ENCODE results near the gene STAG1.

The STAG1 gene

DNA sequence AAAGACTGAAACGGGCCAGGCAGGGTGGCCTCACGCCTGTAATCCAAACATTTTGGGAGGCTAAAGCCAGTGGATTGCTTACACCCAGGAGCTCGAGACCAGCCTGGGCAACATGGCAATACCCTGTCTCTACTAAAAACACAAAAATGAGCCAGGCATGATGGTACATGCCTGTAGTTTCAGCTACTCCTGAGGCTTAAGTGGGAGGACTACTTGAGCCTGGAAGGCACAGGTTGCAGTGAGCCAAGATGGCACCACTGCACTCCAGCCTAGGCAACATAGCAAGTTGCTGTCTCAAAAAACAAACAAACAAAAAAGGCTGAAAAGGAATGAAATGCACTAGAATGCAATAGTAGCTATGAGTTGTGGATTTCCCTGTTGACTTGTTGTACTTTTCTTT, 94.7 kb downstream of the STAG1 start:
- Histone ChIP-seq H3K27me3 (ENCODE audit: insufficient read depth, poor library complexity, severe bottlenecking) (no peaks in the 10 kb centered on the region), H3K27ac (replicated peaks) (no peak overlapping the region), H3K4me3 (replicated peaks; ENCODE audit: insufficient read depth, low read length) (no peak overlapping the region)
- TF ChIP-seq, protein P1, sequence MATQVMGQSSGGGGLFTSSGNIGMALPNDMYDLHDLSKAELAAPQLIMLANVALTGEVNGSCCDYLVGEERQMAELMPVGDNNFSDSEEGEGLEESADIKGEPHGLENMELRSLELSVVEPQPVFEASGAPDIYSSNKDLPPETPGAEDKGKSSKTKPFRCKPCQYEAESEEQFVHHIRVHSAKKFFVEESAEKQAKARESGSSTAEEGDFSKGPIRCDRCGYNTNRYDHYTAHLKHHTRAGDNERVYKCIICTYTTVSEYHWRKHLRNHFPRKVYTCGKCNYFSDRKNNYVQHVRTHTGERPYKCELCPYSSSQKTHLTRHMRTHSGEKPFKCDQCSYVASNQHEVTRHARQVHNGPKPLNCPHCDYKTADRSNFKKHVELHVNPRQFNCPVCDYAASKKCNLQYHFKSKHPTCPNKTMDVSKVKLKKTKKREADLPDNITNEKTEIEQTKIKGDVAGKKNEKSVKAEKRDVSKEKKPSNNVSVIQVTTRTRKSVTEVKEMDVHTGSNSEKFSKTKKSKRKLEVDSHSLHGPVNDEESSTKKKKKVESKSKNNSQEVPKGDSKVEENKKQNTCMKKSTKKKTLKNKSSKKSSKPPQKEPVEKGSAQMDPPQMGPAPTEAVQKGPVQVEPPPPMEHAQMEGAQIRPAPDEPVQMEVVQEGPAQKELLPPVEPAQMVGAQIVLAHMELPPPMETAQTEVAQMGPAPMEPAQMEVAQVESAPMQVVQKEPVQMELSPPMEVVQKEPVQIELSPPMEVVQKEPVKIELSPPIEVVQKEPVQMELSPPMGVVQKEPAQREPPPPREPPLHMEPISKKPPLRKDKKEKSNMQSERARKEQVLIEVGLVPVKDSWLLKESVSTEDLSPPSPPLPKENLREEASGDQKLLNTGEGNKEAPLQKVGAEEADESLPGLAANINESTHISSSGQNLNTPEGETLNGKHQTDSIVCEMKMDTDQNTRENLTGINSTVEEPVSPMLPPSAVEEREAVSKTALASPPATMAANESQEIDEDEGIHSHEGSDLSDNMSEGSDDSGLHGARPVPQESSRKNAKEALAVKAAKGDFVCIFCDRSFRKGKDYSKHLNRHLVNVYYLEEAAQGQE (IDR thresholded peaks at IDR 0.05; ENCODE audit: insufficient replicate concordance, low read depth) = no peak
- no peak for TF ChIP-seq GABPA (IDR thresholded peaks at IDR 0.05; ENCODE audit: low read depth)
- TF ChIP-seq, protein P2, sequence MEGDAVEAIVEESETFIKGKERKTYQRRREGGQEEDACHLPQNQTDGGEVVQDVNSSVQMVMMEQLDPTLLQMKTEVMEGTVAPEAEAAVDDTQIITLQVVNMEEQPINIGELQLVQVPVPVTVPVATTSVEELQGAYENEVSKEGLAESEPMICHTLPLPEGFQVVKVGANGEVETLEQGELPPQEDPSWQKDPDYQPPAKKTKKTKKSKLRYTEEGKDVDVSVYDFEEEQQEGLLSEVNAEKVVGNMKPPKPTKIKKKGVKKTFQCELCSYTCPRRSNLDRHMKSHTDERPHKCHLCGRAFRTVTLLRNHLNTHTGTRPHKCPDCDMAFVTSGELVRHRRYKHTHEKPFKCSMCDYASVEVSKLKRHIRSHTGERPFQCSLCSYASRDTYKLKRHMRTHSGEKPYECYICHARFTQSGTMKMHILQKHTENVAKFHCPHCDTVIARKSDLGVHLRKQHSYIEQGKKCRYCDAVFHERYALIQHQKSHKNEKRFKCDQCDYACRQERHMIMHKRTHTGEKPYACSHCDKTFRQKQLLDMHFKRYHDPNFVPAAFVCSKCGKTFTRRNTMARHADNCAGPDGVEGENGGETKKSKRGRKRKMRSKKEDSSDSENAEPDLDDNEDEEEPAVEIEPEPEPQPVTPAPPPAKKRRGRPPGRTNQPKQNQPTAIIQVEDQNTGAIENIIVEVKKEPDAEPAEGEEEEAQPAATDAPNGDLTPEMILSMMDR (IDR thresholded peaks at IDR 0.05; ENCODE audit: insufficient read depth, low read length) = no peak
- TF ChIP-seq POLR2AphosphoS5 (IDR thresholded peaks at IDR 0.05; ENCODE audit: low read depth) = no peak
- no peak for TF ChIP-seq SPI1 (IDR thresholded peaks at IDR 0.05; ENCODE audit: borderline replicate concordance, low read depth)
- DNase-seq (ENCODE audit: low read depth in 1 of 2, low spot score in 1 of 2) = no peak

DNA sequence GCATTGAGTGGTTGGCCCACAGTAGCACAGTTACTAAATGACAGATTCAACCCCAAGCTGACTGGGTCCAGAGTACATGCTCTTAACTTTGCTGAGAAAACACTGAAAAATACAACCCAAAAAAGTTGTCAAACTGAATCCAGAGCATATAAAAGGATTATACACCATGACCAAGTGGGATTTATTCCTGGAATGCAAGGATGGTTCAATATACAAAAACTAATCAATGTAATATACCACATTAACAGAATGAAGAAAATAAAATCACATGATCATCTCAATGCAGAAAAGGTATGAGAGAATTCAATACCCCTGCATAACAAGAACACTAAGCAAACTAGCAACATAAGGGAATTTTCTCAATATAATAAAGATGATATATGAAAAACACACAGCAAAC, 98.5 kb downstream of the STAG1 start:
- no peaks in the 10 kb centered on the region for H3K27me3 ChIP-seq (ENCODE audit: insufficient read depth, poor library complexity, severe bottlenecking)
- H3K27ac ChIP-seq (replicated peaks) = no peak overlapping the region
- TF ChIP-seq SPI1 (IDR thresholded peaks at IDR 0.05; ENCODE audit: borderline replicate concordance, low read depth) (no peak), POLR2AphosphoS5 (IDR thresholded peaks at IDR 0.05; ENCODE audit: low read depth) (no peak), GABPA (IDR thresholded peaks at IDR 0.05; ENCODE audit: low read depth) (no peak)
- TF ChIP-seq, protein P2 (IDR thresholded peaks at IDR 0.05; ENCODE audit: insufficient read depth, low read length) = no peak
- TF ChIP-seq, protein P1 (IDR thresholded peaks at IDR 0.05; ENCODE audit: insufficient replicate concordance, low read depth) = no peak
- no peak for DNase-seq (ENCODE audit: low read depth in 1 of 2, low spot score in 1 of 2)
- H3K4me3 ChIP-seq (replicated peaks; ENCODE audit: insufficient read depth, low read length) = no peak overlapping the region

DNA sequence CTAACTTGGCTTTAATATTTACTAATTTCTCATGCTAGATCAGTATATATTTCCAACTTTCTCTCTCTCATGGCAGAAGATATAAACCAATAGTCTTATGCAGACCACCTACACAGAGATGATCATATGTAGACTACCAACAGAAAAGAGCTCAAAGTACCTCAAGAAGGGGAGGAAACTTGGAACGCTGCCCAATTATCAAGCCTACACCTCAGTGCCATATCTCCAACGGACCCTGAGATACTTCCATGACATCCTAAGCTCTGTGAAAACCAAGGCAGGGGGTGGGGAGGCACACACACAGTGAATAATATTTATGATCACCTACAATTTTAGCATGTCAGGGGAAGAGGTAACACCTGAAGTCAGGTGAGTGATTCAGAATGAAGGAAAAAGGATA, 100.6 kb downstream of the STAG1 start:
- Histone ChIP-seq H3K27ac (replicated peaks) (no peak overlapping the region), H3K4me3 (replicated peaks; ENCODE audit: insufficient read depth, low read length) (no peak overlapping the region)

More for the DNA sequence above, 100.6 kb downstream of the STAG1 start:
- TF ChIP-seq, protein P1 (IDR thresholded peaks at IDR 0.05; ENCODE audit: insufficient replicate concordance, low read depth) = no peak
- TF ChIP-seq, protein P2 (IDR thresholded peaks at IDR 0.05; ENCODE audit: insufficient read depth, low read length) = no peak
- TF ChIP-seq GABPA (IDR thresholded peaks at IDR 0.05; ENCODE audit: low read depth) = no peak
- TF ChIP-seq SPI1 (IDR thresholded peaks at IDR 0.05; ENCODE audit: borderline replicate concordance, low read depth) = no peak
- no peak for DNase-seq (ENCODE audit: low read depth in 1 of 2, low spot score in 1 of 2)
- H3K27me3 ChIP-seq (ENCODE audit: insufficient read depth, poor library complexity, severe bottlenecking) = no peaks in the 10 kb centered on the region
